MCF 10A (cell line): Measurements from ENCODE around the gene ADGRD1. TPM values are rescaled to one million over a fixed set of nuclear protein-coding genes. Genes with fewer than 3 reads are reported as not detected.
A peak's percentile ranks its signal among the peaks of the same experiment; 100 is the strongest.

Experiments used
- BruUV-seq: library from RNA; stranded (reverse); fragments of 400-500 nt; replicated peaks from 2 replicates; lab custom pipeline; 2021; lab: Mats Ljungman, UMichigan
- CTCF ChIA-PET: fragments of 300-600 bp; sonication (Branson Sonifier 250); formaldehyde crosslinking; extraction: SDS; loops from one replicate; lab custom pipeline; 2021; ENCODE audit warnings: antibody characterized with exemption, inconsistent platforms; lab: Yijun Ruan, JAX
- POLR2A ChIA-PET: fragments of 300-600, 350-650 bp; sonication (Branson Sonifier 250); formaldehyde crosslinking; extraction: SDS; loops from one replicate; lab custom pipeline; 2020; ENCODE audit warnings: antibody characterized with exemption, inconsistent platforms; lab: Yijun Ruan, JAX
- DNase-seq: peaks from one replicate; pipeline ENCODE4 v3.0.0-alpha.2; 2018; ENCODE audit not compliant: unreplicated experiment
- H3K27ac Mint-ChIP-seq: one replicate; pipeline ENCODE4 v1.8.0; 2022; ENCODE audit warnings: mild to moderate bottlenecking, low read depth, mixed read lengths; ENCODE audit not compliant: unreplicated experiment
- H3K27me3 Mint-ChIP-seq: one replicate; pipeline ENCODE4 v1.8.0; 2022; ENCODE audit warnings: mixed read lengths; ENCODE audit not compliant: insufficient read depth, unreplicated experiment
- H3K36me3 Mint-ChIP-seq: one replicate; pipeline ENCODE4 v1.8.0; 2022; ENCODE audit warnings: mild to moderate bottlenecking, moderate library complexity, mixed read lengths; ENCODE audit not compliant: insufficient read depth, unreplicated experiment
- H3K4me1 Mint-ChIP-seq: one replicate; pipeline ENCODE4 v1.8.0; 2022; ENCODE audit warnings: mixed read lengths; ENCODE audit not compliant: insufficient read depth, unreplicated experiment
- H3K4me3 Mint-ChIP-seq: one replicate; pipeline ENCODE4 v1.8.0; 2022; ENCODE audit warnings: mild to moderate bottlenecking, moderate library complexity, mixed read lengths; ENCODE audit not compliant: unreplicated experiment
- H3K9me3 Mint-ChIP-seq: one replicate; pipeline ENCODE4 v1.8.0; 2022; ENCODE audit warnings: mixed read lengths; ENCODE audit not compliant: unreplicated experiment
- CTCF ChIP-seq: fragments of 200-600 bp; IDR thresholded peaks from one replicate; pipeline ENCODE4 v1.8.0; 2022; ENCODE audit warnings: antibody characterized with exemption, mild to moderate bottlenecking; ENCODE audit not compliant: unreplicated experiment
- intact Hi-C: fragments of 100-400 bp; cut with micrococcal nuclease; formaldehyde crosslinking; loops from 2 replicates; pipeline ENCODE4 v1.14.1; 2022
- total RNA-seq: library from RNA; stranded (reverse); gene quantifications from 2 replicates; pipeline ENCODE4 v1.2.3, GENCODE V29; 2022

The ADGRD1 gene
- total RNA-seq, 1 experiment from 2014 or later: 0.68 TPM

DNA sequence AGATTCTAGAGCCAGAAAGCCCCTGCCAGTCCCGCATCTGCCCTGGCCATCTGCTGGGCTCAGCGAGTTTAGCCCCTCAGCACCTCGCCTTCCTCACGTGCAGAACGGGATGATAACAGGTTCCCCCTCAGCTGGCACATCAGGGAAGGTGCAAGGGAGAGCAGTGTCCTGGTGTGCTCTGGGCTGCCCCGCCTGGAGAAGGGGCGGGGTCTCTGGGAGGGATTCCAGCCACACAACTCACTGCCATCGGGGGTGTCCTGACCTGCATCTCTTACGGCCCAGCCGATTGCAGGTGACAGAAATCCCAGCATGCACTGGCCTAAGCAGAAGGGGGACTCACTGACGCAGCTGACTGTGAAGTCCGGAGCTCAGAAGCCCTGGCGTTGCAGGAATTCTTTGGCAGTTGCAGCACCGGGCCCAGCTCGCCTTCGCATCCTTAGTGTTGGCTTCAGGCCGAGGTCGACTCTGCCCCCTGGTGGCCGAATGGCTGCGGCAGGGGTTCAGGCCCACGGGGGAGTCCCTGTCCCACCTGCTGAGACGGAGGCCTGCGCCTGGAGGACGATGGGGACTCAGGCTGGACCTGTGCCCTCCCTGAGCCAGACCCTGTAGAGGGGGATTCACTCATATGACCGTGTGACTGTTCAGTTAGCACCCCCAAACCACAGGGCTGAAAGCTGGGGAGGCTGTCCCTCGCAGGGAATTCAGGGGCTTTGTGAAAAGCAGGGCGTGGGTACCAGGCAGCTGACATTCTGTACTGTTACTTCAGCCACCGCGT is 178.6 kb downstream of the ADGRD1 start:
- DNase-seq: peak; percentile 63
- no TSS peak for BruUV-seq
- intact Hi-C loops: loop anchor here (1.0 to 2.0 kb wide), 2 partner anchors 28 to 216 kb away; no protein-coding TSS in a partner anchor
- POLR2A ChIA-PET: interaction anchor here (0.6 kb wide), 1 partner anchor 294 kb away, joined by 3 read pairs; the partner anchor contains the start of gene STX2
- Mint-ChIP-seq H3K27ac (no peak overlapping the region), H3K27me3 (peaks cover 2% of the 10 kb centered on the region), H3K36me3 (no peaks in the 10 kb centered on the region), H3K9me3 (no peaks in the 10 kb centered on the region), H3K4me3 (no peak overlapping the region), H3K4me1 (peaks cover 18% of the 10 kb centered on the region)
- CTCF ChIA-PET: interaction anchor here (0.6 to 6.2 kb wide), 17 partner anchors 12 to 673 kb away, joined by 3 to 76 read pairs (median 4); no protein-coding TSS in a partner anchor
- peak; percentile 75 for TF ChIP-seq CTCF

DNA sequence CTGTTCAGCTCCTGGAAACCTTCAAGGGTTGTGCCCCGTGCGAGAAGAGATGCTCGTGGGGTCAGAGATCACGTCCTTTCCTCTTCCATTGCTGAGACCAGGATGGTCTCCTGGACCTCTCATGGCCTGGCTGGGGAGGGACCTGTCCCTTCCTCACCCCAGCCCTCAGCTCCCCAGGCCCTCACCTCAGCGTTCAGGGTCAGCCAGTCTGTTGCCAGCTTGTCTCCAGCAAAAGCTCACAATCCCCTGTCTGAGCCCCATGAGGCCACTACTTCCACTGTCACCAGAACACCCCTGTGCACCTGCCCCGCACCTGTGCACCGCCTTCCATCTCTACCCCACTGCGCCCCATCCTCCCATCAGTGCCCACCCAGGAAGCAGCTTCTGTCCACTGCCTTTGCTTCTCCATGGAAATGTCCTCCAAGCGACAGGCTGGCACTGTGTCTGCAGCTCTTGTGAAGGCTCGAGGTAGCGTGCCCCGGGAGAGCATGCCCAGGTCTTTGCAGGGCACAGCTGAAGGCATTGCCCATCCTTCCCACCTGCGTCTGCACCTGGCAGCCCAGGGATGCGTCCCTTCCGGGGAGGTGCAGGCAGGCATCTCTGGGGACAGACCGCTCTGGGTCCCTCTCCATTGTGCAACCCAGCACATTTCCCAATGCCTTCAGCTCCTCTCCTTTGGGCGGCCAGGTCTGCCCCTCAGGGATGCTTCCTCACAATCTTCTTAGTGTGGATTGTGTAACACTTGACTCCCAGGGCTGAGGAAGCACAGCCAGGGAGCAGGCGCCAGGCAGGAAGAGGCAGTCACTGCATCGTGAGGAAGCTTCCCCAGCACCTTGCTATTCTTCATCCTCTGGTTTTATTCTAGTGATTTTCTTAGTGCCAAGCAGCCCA is 179.6 kb downstream of the ADGRD1 start:
- BruUV-seq: no TSS peak
- TF ChIP-seq CTCF: no peak
- ChIA-PET POLR2A (interaction anchor here (0.6 to 1.3 kb wide), 2 partner anchors 21 to 295 kb away, joined by 3 to 8 read pairs; partner anchors contain the start of gene STX2), CTCF (interaction anchor here (0.5 to 6.2 kb wide), 12 partner anchors 11 to 602 kb away, joined by 3 to 76 read pairs (median 8); no protein-coding TSS in a partner anchor)
- peak; percentile 74 for DNase-seq
- Mint-ChIP-seq H3K27ac (no peak overlapping the region), H3K4me3 (no peak overlapping the region), H3K36me3 (no peaks in the 10 kb centered on the region), H3K4me1 (peaks cover 18% of the 10 kb centered on the region), H3K9me3 (no peaks in the 10 kb centered on the region), H3K27me3 (peaks cover 12% of the 10 kb centered on the region)
- intact Hi-C loops: loop anchor here (2.0 kb wide), 1 partner anchor 216 kb away; no protein-coding TSS in a partner anchor

DNA sequence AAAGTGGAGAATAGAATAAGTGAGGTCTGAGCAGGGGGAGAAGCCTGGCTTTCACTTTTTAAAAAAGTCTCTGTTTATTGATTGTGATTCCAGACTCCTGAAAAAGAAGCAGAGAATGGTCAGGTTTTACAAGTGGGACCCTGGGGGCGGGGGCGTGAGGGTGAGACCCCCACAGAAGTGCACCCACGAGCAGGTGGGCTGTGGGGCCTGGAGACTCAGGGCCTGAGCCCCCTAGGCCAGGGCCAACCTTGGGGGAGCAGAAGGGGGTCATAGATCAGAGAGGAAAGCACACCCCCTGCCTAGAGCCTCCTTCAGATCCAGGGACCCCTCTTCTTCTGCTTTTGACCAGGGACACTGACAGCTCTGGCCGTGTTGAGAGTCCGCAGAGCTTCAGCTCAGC is 180.3 kb downstream of the ADGRD1 start:
- TF ChIP-seq CTCF: no peak
- BruUV-seq: no TSS peak
- ChIA-PET POLR2A (interaction anchor here (1.3 kb wide), 1 partner anchor 22 kb away, joined by 8 read pairs; no protein-coding TSS in a partner anchor), CTCF (interaction anchor here (0.7 to 6.2 kb wide), 5 partner anchors 19 to 601 kb away, joined by 4 to 76 read pairs (median 20); no protein-coding TSS in a partner anchor)
- no peaks in the 10 kb centered on the region for H3K9me3 Mint-ChIP-seq
- H3K27ac Mint-ChIP-seq: no peak overlapping the region
- peaks cover 18% of the 10 kb centered on the region for H3K4me1 Mint-ChIP-seq
- peaks cover 14% of the 10 kb centered on the region for H3K27me3 Mint-ChIP-seq
- no peak overlapping the region for H3K4me3 Mint-ChIP-seq
- DNase-seq: no peak
- H3K36me3 Mint-ChIP-seq: no peaks in the 10 kb centered on the region
- intact Hi-C loops: loop anchor here (2.0 kb wide), 1 partner anchor 217 kb away; no protein-coding TSS in a partner anchor
